ENCODE results near the gene ZFR2.

The ZFR2 gene

GRCh38 chr19:3823350-3823713 lies 45.5 kb downstream of the ZFR2 start:
- no peaks in the 10 kb centered on the region for H3K4me1 ChIP-seq (ENCODE audit: control insufficient read depth, low read length)
- H3F3A ChIP-seq (ENCODE audit: control insufficient read depth, insufficient read depth) = no peaks in the 10 kb centered on the region
- no peaks in the 10 kb centered on the region for H3K79me2 ChIP-seq (ENCODE audit: control insufficient read depth, low read length)
- no peaks in the 10 kb centered on the region for H4K20me1 ChIP-seq (ENCODE audit: control insufficient read depth, insufficient read depth, low read depth, low read length)
- TF ChIP-seq CTCF (IDR thresholded peaks at IDR 0.05; ENCODE audit: low read depth, low read length, poor library complexity, severe bottlenecking) (no peak), EZH2phosphoT487 (IDR thresholded peaks at IDR 0.05; ENCODE audit: borderline replicate concordance, low read length) (no peak)
- H3K27me3 ChIP-seq (ENCODE audit: control insufficient read depth, low read length) = 0 out of 2 replicates have a peak, but pooled peaks cover 3% of the 10 kb centered on the region
- no peak overlapping the region for H3K4me3 ChIP-seq (ENCODE audit: low read length)
- H3K36me3 ChIP-seq (ENCODE audit: control insufficient read depth, low read length) = no peaks in the 10 kb centered on the region
- H3K27ac ChIP-seq (ENCODE audit: low read depth, low read length) = no peak overlapping the region
- no peaks in the 10 kb centered on the region for H3K9me3 ChIP-seq (ENCODE audit: control insufficient read depth, insufficient read depth, low read length)
- no peak overlapping the region for H3K4me2 ChIP-seq (ENCODE audit: low read length)
- no peaks in the 10 kb centered on the region for H3K9me2 ChIP-seq (replicated peaks; ENCODE audit: control insufficient read depth, low read length)

- Histone ChIP-seq H4K20me1 (ENCODE audit: control insufficient read depth, insufficient read depth, low read depth, low read length) (no peaks in the 10 kb centered on the region), H3K4me1 (ENCODE audit: control insufficient read depth, low read length) (no peaks in the 10 kb centered on the region), H3K4me3 (ENCODE audit: low read length) (no peak overlapping the region), H3K4me2 (ENCODE audit: low read length) (no peak overlapping the region), H3K79me2 (ENCODE audit: control insufficient read depth, low read length) (no peaks in the 10 kb centered on the region), H3K36me3 (ENCODE audit: control insufficient read depth, low read length) (no peaks in the 10 kb centered on the region), H3K9me3 (ENCODE audit: control insufficient read depth, insufficient read depth, low read length) (no peaks in the 10 kb centered on the region), H3F3A (ENCODE audit: control insufficient read depth, insufficient read depth) (no peaks in the 10 kb centered on the region), H3K27ac (ENCODE audit: low read depth, low read length) (no peak overlapping the region), H3K9me2 (replicated peaks; ENCODE audit: control insufficient read depth, low read length) (no peaks in the 10 kb centered on the region), H3K27me3 (ENCODE audit: control insufficient read depth, low read length) (0 out of 2 replicates have a peak, but pooled peaks cover 3% of the 10 kb centered on the region)
- TF ChIP-seq CTCF (IDR thresholded peaks at IDR 0.05; ENCODE audit: low read depth, low read length, poor library complexity, severe bottlenecking) (no peak), EZH2phosphoT487 (IDR thresholded peaks at IDR 0.05; ENCODE audit: borderline replicate concordance, low read length) (no peak)
These were observed 46.0 kb downstream of the ZFR2 start for GRCh38 chr19:3822683-3823349.

- Histone ChIP-seq H3K4me1 (ENCODE audit: control insufficient read depth, low read length) (no peaks in the 10 kb centered on the region), H3K4me2 (ENCODE audit: low read length) (no peak overlapping the region), H3K27me3 (ENCODE audit: control insufficient read depth, low read length) (0 out of 2 replicates have a peak, but pooled peaks cover 3% of the 10 kb centered on the region), H3K79me2 (ENCODE audit: control insufficient read depth, low read length) (no peaks in the 10 kb centered on the region), H3K36me3 (ENCODE audit: control insufficient read depth, low read length) (no peaks in the 10 kb centered on the region), H4K20me1 (ENCODE audit: control insufficient read depth, insufficient read depth, low read depth, low read length) (no peaks in the 10 kb centered on the region), H3K9me2 (replicated peaks; ENCODE audit: control insufficient read depth, low read length) (no peaks in the 10 kb centered on the region), H3F3A (ENCODE audit: control insufficient read depth, insufficient read depth) (no peaks in the 10 kb centered on the region), H3K4me3 (ENCODE audit: low read length) (no peak overlapping the region), H3K27ac (ENCODE audit: low read depth, low read length) (no peak overlapping the region), H3K9me3 (ENCODE audit: control insufficient read depth, insufficient read depth, low read length) (no peaks in the 10 kb centered on the region)
- peak; percentile 99 for TF ChIP-seq CTCF (IDR thresholded peaks at IDR 0.05; ENCODE audit: low read depth, low read length, poor library complexity, severe bottlenecking)
- no peak for TF ChIP-seq EZH2phosphoT487 (IDR thresholded peaks at IDR 0.05; ENCODE audit: borderline replicate concordance, low read length)
These were observed 46.9 kb downstream of the ZFR2 start for GRCh38 chr19:3821857-3822364.
